NCI-H2081 treated with DMSO at 0.1 percent for 48 hours (cell line): Measurements from ENCODE around the gene FARS2.

ENCODE experiments used
- DNase-seq: peaks from one replicate; lab custom pipeline; 2025; lab: John Stamatoyannopoulos, UW

The FARS2 gene

DNA sequence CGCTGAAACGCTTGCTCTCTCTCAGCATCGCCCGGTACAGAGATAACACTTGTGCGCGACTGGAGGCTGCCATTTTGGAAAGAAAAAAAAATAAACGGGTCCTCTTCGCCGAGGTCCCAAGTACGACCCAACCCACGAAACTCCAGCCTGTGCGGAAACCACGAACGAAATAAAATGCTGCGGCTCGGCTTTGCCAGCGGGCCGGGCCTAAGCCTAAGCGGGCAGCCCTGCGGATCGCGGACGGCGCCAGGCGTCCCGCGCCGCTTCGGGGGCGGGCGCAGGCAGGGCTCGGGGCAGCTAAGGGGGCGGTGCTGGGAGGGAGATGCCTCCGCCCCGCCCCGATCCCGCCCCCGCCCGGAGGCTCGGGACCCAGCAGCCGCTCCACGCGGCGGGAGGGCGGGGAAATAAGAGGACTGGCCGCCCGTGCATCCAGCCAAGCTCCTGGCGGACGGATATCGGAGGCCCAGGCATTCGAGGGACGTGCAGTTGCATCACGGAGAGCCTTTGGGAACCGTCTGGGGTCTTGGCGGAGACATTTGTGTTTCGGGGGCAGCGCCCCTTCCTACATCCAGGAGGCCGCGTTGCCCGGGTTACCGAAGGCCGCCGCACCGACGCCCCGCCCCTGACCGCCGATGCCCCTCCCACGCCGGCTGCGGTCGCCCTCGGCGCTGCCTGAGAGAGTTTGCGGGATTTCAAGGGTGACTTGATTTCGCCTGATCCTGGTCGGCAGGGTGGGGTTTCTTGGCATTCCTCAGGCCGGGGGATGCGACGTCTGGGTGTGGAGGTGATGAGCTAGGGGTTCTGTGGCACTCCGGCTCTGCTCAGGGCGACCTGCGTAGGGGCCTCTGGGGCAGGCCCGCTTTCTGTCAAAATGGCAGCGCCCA lies at the start of gene FARS2, which contains the start of gene LYRM4:
FARS2 (plus strand) TSS at position 853 of the 884 bp plus-strand sequence.
LYRM4 (minus strand) TSS at position 290 of the 884 bp plus-strand sequence; CDS start at position 73, 217 bp downstream.
- peak; percentile 57 for DNase-seq

DNA sequence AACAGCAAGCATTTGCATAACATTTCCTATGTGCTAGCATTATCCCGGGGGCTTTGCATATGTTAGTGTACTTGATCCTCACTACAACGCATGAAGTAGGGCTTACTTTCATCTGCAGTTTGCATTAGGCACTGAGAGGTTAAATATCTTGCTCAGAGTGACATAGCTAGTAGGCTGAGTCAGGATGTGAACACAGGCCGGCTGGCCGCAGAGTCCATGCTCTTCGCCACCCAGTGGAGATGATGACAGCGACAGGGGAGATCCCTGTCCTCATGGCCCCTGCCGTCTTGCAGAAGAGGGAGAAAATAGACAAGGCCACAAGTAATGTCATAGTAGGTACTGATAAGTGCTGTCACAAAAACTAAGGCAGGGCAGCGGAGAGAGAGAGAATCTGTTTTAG lies 47.5 kb upstream of the FARS2 start:
- no peak for DNase-seq

DNA sequence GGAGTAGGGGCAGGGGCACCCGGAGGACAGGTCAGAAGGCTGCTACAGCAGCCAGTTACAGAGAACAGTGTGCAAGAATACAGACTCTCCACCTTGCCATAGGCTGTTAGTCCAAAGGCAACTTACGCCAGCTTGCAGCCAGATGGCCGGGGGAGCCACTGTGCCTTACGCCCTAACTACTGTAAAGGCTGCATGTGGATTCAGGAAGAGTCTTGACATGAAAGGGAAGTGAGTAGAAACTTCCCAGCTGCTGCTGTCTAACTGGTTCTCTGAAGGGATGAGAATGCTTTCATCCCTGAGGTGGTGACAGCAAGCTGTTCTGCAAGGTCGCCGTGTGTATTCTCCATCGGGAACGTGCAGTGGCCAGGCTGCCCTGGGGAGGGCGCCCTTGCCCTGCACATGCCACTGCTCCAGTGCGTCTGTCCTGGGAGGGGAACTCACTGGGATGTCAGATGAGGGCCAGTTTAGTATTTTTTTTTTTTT lies 46.7 kb upstream of the FARS2 start:
- no peak for DNase-seq

DNA sequence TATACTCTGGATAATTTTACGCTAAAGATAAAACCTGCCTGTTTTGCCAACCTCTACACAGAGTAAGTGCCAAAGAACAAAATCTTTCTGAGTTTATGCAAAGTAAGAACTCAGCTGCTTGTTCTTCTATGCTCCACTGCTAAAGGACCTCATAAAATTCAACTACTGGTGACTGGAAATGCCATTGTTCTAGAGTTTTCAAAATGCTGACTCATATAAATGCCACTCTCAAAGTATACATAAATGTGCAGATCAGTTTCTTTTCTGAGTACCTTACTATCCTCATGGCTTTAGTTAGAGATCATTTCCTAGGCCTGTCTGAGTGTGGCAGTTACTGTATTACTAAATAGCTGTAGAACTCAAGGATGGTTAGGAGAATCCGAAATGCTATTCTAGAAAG lies 46.2 kb upstream of the FARS2 start:
- no peak for DNase-seq

DNA sequence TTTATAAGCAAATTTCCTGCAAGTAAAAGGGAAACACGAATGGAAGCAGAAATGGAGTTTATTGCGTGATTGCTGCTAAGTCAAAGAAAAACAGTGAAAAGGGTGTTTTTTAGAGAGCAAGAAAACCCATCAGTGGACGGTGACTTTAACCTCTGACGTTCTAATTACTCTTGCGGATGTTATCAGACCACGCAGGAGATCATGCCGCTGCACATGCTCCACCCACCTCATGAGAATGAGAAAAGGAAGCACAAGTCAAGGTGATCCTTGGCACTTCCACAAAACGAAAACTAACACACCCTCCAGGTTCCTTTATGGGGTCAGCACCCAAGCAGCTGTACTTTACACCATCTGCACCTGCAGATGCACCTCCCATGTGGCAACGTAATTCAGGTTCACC lies 45.5 kb upstream of the FARS2 start:
- DNase-seq: no peak

DNA sequence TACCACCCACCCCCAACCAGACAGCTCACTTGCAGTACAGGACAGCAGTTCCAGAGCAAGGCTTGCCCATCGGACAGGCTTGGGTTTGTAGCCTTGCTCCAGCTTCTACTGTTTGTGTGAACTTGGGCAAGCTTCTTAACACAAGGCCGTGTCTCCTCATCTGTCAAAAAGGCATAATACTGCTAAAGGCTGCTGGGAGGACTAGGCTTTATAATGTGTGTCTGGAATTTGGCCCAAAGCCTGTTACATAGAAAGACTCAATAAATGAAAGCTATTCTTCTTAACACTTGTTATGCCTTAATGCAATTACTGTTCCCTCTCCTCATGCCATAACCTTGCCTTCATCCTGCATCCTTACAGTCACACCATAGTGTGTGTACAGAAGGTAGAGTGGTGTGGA lies 44.0 kb upstream of the FARS2 start:
- no peak for DNase-seq

DNA sequence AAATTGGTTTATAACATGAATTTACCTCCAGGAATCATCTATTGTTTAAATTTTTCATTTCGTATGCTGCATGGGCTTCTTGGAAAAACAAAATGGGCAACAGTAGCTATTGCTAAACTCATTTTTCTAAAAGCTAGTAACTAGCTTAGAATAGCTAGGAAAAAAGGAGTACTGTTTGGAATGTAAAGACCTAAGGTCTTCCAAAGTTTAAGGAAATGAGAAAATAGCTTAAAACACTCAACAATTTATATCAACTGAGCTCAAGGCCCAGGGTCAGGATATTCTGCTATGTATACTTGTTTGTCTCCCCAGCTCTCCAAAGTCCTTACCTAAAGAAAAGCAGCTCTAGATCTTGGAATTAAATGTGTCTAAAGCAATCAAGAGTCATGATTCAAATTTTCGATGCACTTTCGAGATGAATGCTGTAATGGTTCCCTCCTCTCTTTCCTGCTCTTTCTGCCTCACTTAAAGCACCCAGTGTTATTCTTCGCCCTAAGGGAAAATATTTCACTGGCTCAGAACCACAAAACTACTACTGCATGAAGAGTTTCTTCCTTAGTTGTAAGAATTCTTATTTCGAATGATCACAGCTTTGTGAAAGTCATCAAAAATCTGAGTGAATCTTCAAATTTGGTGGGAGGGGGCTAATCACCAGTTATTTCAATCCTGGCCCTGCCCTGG lies 42.2 kb upstream of the FARS2 start:
- no peak for DNase-seq

DNA sequence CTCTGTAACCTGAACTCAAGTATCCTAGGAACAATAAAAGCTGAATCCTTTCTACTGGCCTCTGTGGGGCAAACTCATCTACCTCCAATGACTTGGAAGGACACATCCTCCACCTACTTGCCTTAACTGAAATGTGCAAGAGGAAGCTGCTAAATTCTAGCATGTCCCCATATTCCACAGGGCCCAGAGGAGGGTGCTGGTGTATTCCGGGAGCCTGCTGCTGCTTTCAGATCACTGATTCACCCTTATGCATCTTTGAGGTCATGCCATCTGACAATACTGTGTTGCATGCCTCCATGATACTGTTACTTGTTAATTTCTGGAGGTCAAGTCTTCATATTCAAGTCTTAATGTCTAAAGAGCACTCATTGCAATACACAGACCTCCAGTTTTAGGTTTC lies 40.9 kb upstream of the FARS2 start:
- no peak for DNase-seq

DNA sequence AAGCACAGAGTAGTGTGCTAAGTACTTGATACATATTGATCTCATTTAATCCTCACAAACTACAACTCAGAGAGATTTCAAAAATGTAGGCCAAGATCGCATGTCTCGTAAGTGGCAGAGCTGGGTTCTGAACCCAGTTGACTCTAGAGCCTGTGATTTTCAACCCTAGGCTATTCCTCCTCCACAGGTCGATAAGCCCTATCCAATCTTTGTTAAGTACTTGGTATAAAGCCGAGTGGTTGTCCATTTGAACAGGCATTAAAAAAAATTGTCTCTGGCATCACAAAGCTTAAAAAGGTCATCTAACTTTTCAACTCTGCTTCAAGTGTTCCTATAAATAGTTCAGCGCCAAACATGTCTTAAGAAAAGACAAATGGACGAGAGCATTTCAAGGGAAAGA lies 38.0 kb upstream of the FARS2 start:
- no peak for DNase-seq

DNA sequence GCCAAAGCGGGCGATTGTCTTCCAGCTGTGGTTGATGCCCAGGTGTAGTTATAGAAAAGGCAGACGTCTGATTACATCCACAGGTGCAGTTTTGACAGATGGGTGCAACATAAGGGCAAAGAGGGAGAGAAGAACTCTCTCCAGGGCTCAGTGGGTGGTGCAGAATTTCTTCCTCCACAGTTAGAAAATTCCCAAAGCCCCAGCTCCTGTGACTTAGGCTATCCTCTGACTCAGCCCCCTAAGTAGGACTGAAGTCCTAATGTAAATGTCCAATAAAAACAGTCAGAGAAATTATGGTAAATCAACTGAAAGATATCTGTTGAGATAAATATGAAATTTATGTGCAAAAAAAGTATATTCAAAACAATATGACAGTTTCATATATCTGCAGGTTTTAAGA lies 32.0 kb upstream of the FARS2 start:
- DNase-seq: no peak

DNA sequence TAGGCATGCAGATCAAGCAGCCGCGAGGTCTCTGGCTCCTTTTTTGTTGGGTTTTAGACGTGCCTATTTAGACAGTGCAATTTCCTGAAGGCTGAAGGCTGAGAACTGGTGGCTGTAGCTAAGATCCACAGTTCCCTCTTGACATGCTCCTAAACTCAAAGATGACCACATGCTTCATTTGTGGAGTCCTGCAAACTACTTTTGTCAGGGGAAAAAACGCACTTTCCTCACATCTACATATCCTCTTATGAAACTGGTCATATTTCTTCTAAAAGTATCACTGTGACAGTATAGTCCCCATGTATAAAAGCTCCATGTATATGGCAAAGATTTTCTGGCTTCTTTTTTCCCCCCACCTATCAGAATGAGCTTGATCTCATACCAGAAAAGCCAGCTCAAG lies 31.2 kb upstream of the FARS2 start:
- DNase-seq: no peak

DNA sequence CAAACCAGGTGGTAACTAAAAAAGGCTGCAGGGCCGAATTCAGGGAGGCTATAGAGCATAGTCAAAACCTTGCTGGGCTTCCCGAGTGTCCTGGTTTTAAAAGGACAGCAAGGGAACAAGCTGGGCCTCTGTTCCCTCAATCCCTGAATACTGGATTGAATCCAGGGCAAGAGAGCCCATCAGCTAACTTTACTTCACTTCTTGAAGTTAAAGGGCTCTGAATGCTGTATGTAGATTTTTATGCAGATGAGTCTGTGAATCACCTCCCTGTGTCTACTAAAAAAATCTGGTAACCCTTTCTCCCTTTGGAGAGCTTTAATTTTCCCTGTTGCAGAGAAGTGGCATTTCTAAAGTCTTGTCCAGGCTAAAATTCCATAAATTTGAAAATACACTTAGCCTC lies 30.0 kb upstream of the FARS2 start:
- DNase-seq: no peak

DNA sequence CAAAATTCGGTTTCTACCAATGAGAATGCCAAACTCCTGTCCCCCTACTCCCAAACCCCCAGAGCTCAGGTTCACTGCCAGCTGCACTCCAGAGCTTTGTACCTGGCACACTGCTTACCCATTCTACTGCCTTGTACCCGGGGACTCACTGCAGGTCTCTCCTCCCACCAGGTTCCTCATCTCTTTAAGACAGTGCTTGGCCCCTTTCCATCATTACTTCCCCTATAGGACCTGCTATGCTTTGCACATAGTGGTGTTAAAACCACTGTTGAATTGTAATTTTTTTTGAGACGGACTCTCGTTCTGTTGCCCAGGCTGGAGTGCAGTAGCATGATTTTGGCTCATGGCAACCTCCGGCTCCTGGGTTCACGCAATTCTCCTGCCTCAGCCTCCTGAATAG lies 26.4 kb upstream of the FARS2 start:
- DNase-seq: no peak

DNA sequence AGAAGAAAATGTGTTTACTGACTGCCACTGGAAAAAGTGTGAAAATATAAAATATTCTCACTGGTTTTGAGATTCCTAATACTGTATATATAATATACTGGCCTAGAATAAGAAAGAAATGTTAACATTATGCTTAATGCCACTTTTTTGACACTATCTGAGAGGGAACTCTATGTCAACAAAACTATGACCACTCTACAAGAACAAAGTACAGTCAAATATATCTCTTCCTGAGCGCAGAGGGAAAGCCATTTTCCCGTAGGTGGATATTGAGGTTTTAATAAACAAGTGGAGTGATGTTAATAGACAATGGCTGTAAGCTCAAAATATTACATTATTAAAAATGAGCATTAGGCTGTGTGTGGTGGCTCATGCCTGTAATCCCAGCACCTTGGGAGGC lies 25.5 kb upstream of the FARS2 start:
- DNase-seq: no peak

DNA sequence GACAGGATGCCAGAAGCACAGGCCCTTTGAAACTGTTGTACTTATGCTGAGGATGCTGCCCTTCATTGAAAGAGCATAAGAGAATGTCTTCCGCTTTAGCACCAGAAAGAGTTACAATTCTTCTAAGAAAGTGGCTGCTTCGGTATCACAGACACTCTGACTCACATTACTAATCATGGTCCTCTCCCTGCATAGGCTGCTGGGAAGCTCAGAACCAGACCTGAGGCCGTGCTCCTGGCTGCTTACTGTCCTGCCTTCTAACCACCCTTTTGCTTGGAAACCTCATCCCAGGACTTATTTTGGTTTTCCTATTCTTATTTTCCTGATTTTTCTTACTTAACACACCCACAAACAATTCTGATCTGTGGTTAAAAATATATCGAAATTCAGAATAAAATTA lies 23.5 kb upstream of the FARS2 start:
- DNase-seq: no peak

DNA sequence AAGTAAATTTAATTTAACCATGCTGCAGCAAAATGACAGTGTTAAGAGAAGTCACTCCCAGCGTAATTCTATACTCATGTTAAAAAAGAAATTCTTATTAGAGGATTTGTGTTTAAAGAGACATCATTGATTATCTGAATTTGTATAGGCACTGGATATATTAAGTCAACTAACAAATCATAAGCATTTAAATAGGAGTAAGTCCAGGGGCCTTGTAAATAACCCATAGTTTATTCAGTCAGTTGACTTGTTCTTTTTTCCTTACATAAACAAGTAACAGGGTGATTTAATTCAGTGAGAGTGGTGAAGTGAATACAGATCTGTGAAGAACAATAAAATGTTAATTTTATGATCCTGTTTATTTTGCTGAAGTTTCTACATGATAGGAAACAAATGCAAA lies 23.0 kb upstream of the FARS2 start:
- no peak for DNase-seq

DNA sequence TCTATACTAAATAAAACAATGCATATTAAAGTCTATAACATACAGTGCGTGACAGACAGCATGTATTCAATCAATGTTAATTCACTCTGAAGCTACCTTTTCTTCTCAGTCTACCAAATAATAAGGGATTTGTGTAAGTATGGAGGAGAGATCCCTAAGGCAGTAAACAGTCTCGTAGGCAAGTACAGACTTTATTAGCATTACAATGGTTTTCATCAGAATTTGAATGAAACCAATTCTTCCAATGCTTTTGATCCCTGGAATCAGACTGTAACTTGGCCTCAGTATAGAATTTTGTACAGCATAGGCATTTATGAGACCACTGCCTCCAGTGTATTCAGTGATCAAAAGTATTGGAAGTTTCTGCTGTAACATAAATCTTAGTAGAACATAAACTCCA lies 20.1 kb upstream of the FARS2 start:
- no peak for DNase-seq

DNA sequence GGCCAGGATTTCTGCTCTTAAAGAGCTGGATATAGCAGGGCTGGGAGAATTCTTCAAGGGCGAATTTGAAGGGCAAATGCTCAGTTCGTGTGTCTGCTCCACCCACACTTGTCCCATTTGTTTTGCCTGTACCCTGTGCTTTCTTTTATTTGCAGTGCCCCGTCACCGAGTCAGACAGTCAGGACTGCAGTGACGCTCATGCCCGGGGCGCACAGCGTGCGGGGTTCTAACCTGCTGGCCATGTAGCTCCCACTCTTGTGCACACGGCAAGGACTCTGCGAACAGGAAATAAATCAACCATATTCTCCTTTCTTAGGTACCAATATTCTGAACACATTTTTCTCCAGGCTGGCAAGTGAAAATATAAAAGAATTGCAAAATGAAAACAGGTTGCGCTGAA lies 18.2 kb upstream of the FARS2 start:
- DNase-seq: no peak

DNA sequence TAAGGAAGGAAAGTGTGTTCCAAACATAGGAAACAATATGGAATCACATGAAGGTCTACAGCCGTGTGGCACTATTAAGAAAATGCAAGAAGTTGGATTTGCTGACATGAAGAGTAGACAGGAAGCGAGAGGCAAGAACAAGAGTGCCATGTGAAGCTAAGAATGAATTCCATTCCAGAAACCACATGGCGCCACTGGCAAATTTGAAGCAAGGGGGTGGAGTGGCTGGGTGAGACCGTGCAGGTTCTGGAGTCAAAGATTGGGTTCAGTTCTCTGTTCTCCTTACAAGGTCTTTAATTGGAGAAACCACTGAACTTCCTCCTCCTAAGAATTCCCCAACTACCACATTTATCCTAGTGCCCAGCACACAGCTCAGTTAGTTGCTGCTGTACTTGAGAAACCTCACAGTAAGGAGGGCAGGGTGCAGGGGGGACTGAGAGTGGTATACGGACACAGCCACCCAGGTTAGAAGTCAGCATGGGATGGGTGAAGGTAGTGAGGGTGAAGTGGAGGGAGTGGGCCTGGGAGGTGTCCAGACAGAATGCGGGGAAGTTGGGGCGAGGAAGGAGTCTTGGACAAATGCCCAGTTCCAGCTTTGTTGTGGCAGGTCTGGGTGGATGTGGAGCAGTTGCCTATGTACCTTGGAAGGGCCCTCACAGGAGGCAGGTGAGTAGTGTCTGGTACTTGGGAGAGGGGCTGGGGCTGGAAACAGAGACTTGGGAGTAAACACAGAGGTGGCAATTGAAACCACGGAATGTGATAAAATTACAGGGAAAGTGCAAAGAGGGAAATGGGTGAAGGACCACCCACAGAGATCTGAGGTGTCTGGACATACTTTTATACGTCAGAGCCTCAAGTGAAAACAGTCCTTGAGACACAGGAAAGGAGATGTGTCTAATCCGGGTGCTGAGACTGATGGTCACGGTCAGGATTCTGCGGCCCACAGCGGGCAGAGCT lies 14.9 kb upstream of the FARS2 start:
- no peak for DNase-seq

DNA sequence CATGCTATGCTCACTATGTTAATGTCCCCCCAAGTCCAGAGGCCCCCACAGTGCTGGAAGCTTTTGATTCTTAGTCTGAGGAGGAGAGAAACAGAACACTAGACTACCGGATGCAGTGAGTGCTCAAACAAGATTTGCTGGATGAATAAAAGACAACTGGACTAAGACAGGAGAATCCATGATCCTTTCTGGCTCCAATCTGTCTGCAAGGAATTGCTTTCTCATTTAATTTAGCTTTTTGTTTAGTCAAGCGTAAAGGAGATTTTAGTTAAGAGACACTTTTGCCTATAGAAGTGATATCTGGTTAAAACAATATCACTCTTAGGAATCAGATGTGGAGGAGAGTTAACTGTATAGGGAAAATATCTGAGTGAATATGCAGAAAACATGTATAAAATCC lies 14.1 kb upstream of the FARS2 start:
- DNase-seq: no peak

DNA sequence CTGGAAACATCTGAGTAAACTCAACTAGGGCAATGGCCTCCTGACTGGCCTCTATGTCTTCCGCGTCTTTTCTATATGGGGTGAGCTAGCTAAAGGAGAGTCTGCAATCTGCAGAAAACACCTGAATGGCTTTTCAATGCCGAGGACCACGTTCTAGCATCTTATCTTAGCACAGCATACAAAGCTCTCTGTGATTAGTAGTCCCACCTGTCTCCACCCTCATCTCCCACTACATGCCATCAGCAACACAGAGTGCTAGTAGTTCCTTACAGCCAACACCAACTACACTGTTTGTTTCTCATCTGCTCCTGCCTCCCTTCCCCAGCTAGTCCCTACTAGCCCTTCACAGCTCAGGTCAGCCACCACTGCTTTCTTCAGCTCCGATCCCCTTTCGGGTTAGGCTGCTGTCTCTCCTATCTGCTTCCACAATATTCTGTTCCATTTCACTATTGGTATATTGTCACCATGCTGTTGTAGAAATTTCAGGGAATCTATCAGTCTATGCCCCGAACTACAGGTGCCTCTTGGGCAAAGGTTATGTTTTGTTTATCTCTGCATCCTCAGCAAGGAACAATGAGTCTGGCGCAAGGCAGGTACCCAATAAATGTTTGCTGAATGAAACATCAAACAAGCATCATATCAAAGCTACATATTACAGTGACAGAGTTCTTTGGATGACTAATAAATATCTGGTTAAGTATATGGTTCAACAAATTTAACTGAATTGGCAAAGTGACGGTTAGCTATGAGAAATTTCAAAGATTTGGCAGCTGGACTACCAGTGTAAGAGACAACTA lies 12.8 kb upstream of the FARS2 start:
- no peak for DNase-seq
